Astrocyte of the spinal cord (primary cell): ENCODE measurements around the gene IL21.

Experiments
- DNase-seq: peaks from one replicate; pipeline ENCODE4 v3.0.0; 2011; ENCODE audit warnings: low read depth, low spot score
- H3K4me3 ChIP-seq: 2 replicates; pipeline ENCODE4 v1.5.1; 2011; ENCODE audit warnings: low read depth, mild to moderate bottlenecking, low read length, moderate library complexity
- CTCF ChIP-seq: IDR thresholded peaks from 2 replicates; pipeline ENCODE4 v1.5.1; 2012; ENCODE audit warnings: low read depth, mild to moderate bottlenecking, low read length, inconsistent platforms
- in situ Hi-C: cut with HindIII; loops from 2 replicates; pipeline ENCODE4 v1.10.0; 2017; ENCODE audit warnings: low sequenced_read_pairs

Gene IL21

GRCh38 chr4:122612540-122612939 is 8.3 kb downstream of the IL21 start:
- TF ChIP-seq CTCF: no peak
- no peak for DNase-seq

GRCh38 chr4:122606364-122607043 is 14.4 kb downstream of the IL21 start:
- in situ Hi-C loops: no loop called here
- no peak overlapping the region for H3K4me3 ChIP-seq
- TF ChIP-seq CTCF: no peak
- DNase-seq: no peak

More at GRCh38 chr4:122612540-122612939, 8.3 kb downstream of the IL21 start:
- no peak overlapping the region for H3K4me3 ChIP-seq
- in situ Hi-C loops: no loop called here

GRCh38 chr4:122604146-122604545 is 16.7 kb downstream of the IL21 start:
- in situ Hi-C loops: no loop called here
- TF ChIP-seq CTCF: no peak
- no peak for DNase-seq
- no peak overlapping the region for H3K4me3 ChIP-seq

GRCh38 chr4:122603156-122603574 is 17.7 kb downstream of the IL21 start:
- TF ChIP-seq CTCF: no peak
- no peak for DNase-seq
- no peak overlapping the region for H3K4me3 ChIP-seq
- in situ Hi-C loops: no loop called here

- H3K4me3 ChIP-seq: no peak overlapping the region
- peak; percentile 60 for DNase-seq
- TF ChIP-seq CTCF: peak; percentile 52
- in situ Hi-C loops: no loop called here
These were observed 18.4 kb downstream of the IL21 start for GRCh38 chr4:122602277-122603142.

GRCh38 chr4:122591196-122591595 is 29.7 kb downstream of the IL21 start:
- TF ChIP-seq CTCF: no peak
- DNase-seq: no peak
- in situ Hi-C loops: no loop called here
- H3K4me3 ChIP-seq: no peak overlapping the region
